HG03175 (cell line): ENCODE data around the gene FILIP1.

Experiments used
- ATAC-seq: cut with Tn5 transposase; IDR thresholded peaks from one replicate; pipeline ENCODE4 v1.9.1; 2021; ENCODE audit warnings: mild to moderate bottlenecking, moderate library complexity; ENCODE audit not compliant: unreplicated experiment

The FILIP1 gene

DNA sequence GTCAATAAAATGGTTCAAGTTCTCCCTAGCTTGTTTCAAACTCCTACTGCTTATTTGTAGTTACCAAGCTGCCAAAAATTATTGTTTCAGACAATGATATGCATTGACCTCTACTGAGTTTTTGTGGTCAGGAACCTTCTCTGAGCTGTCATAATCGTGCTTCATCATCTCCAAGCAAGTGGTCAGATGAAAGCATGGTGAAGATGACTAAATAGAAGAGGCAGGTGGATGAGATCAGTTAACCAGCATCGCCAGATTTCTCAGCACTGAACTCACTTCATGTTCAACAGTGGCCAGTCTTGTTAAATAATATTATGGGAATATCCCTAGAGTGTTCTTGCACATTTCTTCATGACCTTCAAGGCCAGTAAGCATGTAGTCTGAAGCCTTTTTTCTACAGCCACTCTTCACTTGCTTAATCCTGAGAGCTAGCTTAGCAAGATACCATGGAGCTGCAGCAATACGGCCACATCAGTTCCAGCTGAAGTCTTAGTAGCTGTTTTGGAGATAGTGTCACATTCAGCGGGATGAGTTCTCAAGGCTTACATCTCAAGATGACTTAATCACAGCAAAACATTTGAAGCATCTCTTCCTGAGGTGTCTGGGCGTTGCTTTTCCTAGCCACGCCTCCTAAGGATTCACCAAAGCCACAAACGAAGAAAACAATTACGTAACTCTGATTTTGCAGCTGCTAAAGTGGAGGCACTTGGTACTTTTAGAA is 107.4 kb downstream of the FILIP1 start:
- no peak for ATAC-seq

DNA sequence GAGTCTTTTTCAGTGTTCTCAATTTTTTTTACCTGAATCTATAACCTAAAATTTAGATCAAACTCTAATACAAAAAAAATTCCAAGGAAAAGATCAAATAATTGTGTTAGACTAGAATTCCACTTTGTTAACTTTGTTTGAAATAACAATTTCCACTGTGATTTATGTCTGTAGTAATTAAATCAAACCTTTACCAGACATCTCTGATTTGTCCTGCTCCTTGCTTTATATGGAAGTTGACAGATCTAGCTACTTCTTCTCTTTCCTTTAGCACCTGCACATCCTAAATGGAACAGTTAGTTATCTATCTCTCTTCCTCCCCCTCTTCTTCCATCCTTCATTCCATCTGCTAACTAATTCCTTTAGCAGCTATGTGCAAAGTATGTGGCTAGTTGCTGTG is 109.5 kb downstream of the FILIP1 start:
- ATAC-seq: no peak

DNA sequence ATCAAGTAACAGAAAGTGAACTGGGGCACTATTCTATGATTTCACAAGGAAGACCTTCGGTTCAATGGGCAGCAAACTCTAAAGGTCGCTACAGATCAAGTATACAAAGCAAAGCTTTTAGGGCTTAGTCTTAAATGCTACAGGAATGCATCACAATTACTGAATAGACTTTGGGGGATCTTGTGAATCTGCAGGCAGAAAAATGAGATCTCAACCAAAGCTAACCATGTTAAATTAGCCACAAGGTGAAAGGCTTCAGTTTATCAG is 111.0 kb downstream of the FILIP1 start:
- ATAC-seq: no peak

- ATAC-seq: no peak
Observed at GRCh38 chr6:75381877-75382633, 111.5 kb downstream of the FILIP1 start.

DNA sequence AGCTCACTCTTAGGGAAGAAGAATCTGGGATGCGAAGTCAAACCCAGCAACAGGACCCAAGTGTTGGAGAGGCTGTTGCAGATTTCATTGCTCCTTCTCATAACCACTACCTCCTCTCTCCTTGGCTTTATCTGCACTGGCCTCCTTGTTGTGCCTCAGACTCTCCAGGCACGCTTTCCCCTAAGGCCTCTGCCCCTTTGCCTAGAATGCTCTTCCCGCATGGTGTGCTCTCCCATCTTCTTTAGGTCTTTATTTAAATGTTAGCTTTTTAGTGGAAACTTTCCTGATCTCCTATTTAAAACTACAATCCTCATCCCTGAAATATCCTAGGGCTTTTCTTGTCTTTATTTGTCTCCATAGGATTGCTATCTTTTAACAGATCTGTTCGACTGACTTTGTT is 114.1 kb downstream of the FILIP1 start:
- ATAC-seq: no peak

DNA sequence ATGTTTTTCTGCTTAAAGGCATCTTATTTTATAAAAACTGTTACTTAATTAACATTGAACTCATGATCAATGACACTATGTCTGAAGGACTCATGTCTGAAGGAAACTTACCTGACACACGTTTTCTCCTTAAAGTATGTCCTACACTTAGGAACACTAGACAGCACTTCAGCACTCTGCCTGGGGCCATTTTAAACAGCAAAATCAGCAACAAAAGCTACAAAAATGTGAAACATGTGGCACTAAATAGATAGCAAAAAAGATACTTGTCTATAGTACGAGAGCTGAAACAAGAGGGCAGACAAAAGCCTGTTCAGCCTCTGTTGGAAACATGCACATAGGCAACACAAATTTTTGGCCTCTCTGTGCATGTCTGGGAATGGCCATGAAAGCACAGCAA is 115.5 kb downstream of the FILIP1 start:
- ATAC-seq: no peak

GRCh38 chr6:75377386-75377785 is 116.2 kb downstream of the FILIP1 start:
- no peak for ATAC-seq

- ATAC-seq: no peak
Observed at GRCh38 chr6:75376347-75377024, 117.1 kb downstream of the FILIP1 start.

DNA sequence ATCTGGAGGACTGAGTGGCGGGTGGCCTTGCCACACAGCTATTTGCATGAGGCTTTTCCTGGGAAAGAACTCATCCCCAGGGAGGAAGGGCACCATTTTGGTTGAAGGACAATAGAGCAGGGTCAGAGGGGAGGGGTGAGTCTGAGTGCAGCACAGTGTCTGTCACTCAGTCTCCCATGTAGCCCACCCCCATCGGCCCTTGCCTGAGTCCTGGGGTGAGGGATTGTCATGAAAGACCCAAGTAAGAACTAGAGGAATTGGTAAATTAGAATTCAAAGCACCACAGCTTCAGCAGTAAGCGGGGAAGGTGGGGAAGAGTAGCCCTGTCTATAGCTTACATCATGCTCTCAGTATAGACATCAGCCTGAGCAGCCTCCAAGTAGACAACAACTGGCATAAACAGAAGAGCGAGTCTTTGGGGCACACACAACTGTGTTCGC is 118.6 kb downstream of the FILIP1 start:
- no peak for ATAC-seq

DNA sequence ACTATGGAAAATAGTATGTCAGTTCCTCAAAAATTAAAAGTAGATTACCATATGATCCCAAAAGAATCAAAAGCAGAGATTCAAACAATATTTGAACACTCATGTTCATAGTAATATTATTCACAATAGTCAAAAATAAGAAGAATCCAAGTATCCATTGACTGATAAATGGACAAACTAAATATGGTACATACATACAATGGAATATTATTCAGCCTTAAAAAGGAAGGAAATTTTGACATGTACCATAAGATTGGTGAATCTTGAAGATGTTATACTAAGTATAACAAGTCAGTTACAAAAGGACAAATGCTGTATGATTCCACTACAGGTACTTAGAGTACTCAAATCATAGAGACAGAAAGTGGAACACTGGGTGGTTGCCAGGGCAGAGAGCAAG is 120.7 kb downstream of the FILIP1 start:
- ATAC-seq: no peak

- no peak for ATAC-seq
Observed at GRCh38 chr6:75370011-75370410, 123.6 kb downstream of the FILIP1 start.

DNA sequence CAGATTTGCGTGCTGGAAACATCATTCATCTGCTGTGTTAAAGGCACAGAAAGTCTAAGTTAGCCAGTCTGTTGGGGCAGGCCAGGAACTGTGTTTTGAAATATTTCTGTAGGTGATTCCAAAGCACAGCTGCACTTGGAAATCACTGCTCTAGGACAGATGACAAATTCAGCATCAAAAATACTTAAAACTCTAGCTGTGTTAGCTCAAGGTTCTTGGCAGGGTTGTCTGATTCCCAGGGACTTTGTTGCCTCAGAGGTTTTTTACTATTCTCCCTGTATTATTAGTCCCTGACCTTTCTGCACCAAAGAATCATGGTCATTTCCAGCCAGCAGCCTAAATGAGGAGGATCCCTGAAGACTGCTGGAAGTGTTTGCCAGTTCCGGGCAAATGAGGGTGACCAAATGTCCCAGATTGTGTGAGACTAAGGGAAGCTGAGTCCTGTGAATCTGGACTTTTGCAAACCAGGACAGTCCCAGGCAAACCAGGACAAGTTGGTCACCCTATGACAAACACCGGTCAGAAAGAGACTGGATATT is 124.7 kb downstream of the FILIP1 start:
- ATAC-seq: no peak

DNA sequence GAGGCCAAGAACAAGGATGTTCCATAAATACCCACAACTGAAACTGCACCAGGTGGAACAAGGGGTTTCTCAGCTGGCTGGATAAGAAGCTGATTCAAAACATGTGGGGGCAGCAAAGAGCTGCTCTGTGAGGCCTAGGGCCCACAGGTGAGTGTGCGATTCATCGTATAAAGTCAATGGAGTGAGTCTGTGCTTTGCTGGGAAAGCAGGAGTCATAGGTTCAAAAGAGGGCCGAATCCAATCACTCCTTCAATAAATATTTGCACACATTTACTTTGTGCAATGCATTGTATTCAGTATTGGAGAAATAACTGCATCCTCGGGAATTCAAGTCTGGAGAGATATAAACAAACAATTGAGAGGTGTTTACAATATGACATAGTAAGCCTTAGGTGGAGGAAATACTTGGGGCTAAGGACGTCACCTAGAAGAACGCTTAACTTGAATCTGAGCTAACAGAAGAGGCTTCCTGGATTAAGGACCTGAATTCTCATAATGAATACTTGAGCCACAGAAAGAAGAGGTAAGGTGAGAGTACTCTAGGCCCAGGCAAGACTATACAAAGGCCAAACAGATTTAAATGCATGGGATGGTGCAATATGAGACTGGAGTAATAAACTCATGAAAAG is 125.3 kb downstream of the FILIP1 start:
- no peak for ATAC-seq

GRCh38 chr6:75363304-75363703 is 130.3 kb downstream of the FILIP1 start:
- peak; percentile 62 for ATAC-seq

DNA sequence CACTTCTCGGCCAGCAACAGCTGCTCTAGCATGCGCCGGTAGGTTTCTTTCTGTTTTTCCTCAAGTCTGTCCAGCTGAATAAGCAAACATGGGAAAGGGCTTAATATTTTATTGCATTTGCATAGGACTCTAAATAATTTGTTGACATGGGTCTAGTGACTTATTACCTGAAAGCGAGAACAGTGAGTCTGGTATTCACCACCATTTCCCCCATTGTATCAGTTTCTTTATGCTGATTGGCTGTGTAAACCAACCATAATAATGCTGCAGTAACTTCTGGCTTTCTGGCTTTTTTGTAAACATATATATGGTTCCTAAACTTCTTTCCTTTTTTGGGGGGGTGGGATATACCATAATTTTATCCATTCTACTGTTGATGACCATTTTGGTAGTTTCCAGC is 140.0 kb downstream of the FILIP1 start:
- no peak for ATAC-seq

DNA sequence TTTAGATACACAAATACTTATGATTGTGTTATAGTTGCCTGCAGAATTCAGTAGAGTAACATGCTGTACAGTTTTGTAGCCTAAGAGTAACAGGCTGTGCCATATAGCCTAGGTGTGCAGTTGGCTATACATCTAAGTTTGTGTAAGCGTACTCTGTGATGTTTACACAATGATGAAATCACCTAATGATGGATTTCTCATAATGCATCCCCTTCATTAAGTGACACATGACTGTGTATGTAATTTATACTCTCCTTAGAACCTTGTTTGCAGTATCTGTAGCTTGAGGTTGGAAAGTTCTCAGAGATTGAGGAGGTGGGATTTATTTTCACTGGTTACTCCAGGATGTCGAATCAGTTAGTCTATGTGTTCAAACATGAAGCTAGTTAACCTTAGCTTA is 142.0 kb downstream of the FILIP1 start:
- no peak for ATAC-seq

DNA sequence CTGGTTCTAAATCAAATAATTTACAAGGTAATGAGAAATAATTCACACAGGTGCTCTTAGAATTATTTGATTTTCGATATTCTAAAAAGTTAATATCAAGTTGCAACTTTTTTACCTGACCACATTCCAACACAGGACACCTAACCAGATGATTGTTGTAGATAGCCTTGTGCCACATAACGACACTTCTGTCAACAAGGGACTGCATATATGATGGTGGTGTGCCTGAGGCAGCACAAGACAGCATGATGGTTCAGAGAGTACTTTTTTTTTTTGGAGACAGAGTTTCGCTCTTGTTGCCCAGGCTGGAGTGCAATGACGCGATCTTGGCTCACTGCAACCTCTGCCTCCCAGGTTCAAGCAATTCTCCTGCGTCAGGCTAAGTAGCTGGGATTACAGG is 142.8 kb downstream of the FILIP1 start:
- no peak for ATAC-seq

DNA sequence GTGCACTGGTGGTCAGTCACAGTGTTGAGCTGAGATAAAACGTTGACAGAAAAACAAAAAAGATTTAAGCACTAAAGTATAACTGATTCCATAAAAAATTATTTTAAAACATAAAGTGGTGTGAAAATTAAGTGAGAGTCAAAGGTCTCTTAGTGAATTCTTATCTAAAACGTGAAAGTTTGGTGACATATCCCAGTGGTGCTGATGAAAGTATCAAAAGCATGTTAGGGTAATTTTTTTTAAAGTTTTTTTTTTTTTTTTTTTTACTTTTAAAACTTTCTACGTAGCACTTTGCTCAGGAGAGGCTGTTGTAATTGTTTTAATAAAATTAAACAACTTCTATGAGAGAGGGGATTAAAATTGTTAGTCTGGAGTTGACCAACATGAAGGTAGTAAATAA is 143.4 kb downstream of the FILIP1 start:
- ATAC-seq: no peak

DNA sequence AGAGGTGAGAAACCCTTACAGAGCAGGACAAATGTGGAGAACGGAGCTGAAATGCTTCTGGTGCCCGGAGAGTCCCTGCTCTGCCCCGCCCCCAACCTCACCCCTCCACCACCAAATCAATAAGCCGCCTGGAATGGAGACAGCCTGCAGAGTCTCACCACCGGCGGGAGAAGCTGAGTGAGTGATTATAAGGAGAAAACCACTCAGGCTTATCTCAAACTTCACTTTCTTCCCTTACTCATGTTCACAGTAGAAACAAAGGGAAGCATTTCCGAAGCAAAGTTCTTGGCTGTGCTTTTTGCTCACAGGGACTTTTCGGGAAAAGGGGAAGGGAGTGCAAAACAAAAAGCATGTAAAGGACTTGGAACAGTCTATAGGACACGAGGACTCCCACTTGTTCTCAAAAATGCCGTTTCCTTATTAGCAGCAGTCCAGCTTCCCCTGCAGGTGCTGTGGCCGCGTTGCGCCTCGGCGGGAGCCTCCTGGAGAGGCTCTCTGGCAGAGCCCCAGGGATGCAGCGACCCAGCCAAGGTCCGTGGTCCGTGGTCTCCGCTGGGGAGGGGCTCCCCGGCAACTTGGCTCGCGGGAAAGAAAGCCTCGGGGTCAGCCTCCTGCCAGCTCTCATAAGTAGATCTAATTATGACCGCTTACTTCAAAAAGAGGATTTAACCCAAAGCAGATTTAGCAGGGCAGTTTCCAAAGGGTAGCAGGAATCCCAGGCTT is 144.2 kb downstream of the FILIP1 start:
- no peak for ATAC-seq

- ATAC-seq: no peak
Observed at GRCh38 chr6:75348882-75349261, 144.7 kb downstream of the FILIP1 start.
